Measurements from ENCODE around the gene ATE1.

Gene ATE1

GRCh38 chr10:121838149-121838548, 89.7 kb downstream of the ATE1 start:
- peaks cover 10% of the 10 kb centered on the region for H3K4me1 ChIP-seq (ENCODE audit: low read length)
- no peak overlapping the region for H3K4me2 ChIP-seq (ENCODE audit: low read length)
- H3K79me2 ChIP-seq (ENCODE audit: low read length): no peaks in the 10 kb centered on the region
- H3K27ac ChIP-seq (ENCODE audit: low read length): no peak overlapping the region
- no peak overlapping the region for H3K9ac ChIP-seq (ENCODE audit: low read length)
- H3K4me3 ChIP-seq (ENCODE audit: low read length): no peak overlapping the region
- H4K20me1 ChIP-seq (ENCODE audit: insufficient read depth, low read length): no peaks in the 10 kb centered on the region; the same call in 1 of the 2 replicates
- H2AFZ ChIP-seq (ENCODE audit: low read depth, low read length): no peak overlapping the region
- TF ChIP-seq CTCF (IDR thresholded peaks at IDR 0.05; ENCODE audit: low read depth, low read length): no peak
- TF ChIP-seq EZH2phosphoT487 (IDR thresholded peaks at IDR 0.05; ENCODE audit: low read depth): no peak
- no peaks in the 10 kb centered on the region for H3K27me3 ChIP-seq (ENCODE audit: low read depth, low read length)
- no peaks in the 10 kb centered on the region for H3K9me3 ChIP-seq (ENCODE audit: insufficient read depth, low read length)
- no peaks in the 10 kb centered on the region for H3K36me3 ChIP-seq (replicated peaks; ENCODE audit: low read depth, low read length)

GRCh38 chr10:121836171-121836570, 91.7 kb downstream of the ATE1 start:
- peaks cover 11% of the 10 kb centered on the region for H3K4me1 ChIP-seq (ENCODE audit: low read length)
- no peak overlapping the region for H2AFZ ChIP-seq (ENCODE audit: low read depth, low read length)
- no peaks in the 10 kb centered on the region for H3K79me2 ChIP-seq (ENCODE audit: low read length)
- no peak overlapping the region for H3K27ac ChIP-seq (ENCODE audit: low read length)
- H3K4me2 ChIP-seq (ENCODE audit: low read length): no peak overlapping the region
- TF ChIP-seq CTCF (IDR thresholded peaks at IDR 0.05; ENCODE audit: low read depth, low read length) (no peak), EZH2phosphoT487 (IDR thresholded peaks at IDR 0.05; ENCODE audit: low read depth) (no peak)
- no peak overlapping the region for H3K4me3 ChIP-seq (ENCODE audit: low read length)
- H3K27me3 ChIP-seq (ENCODE audit: low read depth, low read length): no peaks in the 10 kb centered on the region
- H3K9me3 ChIP-seq (ENCODE audit: insufficient read depth, low read length): no peaks in the 10 kb centered on the region
- no peaks in the 10 kb centered on the region for H3K36me3 ChIP-seq (replicated peaks; ENCODE audit: low read depth, low read length)
- no peak overlapping the region for H3K9ac ChIP-seq (ENCODE audit: low read length)
- no peaks in the 10 kb centered on the region; the same call in 1 of the 2 replicates for H4K20me1 ChIP-seq (ENCODE audit: insufficient read depth, low read length)

- Histone ChIP-seq H3K4me1 (ENCODE audit: low read length) (peaks cover 11% of the 10 kb centered on the region), H2AFZ (ENCODE audit: low read depth, low read length) (no peak overlapping the region), H3K4me3 (ENCODE audit: low read length) (no peak overlapping the region), H3K79me2 (ENCODE audit: low read length) (no peaks in the 10 kb centered on the region), H3K27ac (ENCODE audit: low read length) (no peak overlapping the region), H3K27me3 (ENCODE audit: low read depth, low read length) (no peaks in the 10 kb centered on the region), H3K4me2 (ENCODE audit: low read length) (no peak overlapping the region), H3K9me3 (ENCODE audit: insufficient read depth, low read length) (no peaks in the 10 kb centered on the region), H3K9ac (ENCODE audit: low read length) (no peak overlapping the region), H4K20me1 (ENCODE audit: insufficient read depth, low read length) (no peaks in the 10 kb centered on the region; the same call in 1 of the 2 replicates), H3K36me3 (replicated peaks; ENCODE audit: low read depth, low read length) (no peaks in the 10 kb centered on the region)
- TF ChIP-seq EZH2phosphoT487 (IDR thresholded peaks at IDR 0.05; ENCODE audit: low read depth) (no peak), CTCF (IDR thresholded peaks at IDR 0.05; ENCODE audit: low read depth, low read length) (no peak)
Measured at GRCh38 chr10:121835376-121835775, 92.5 kb downstream of the ATE1 start.

GRCh38 chr10:121834757-121835156, 93.1 kb downstream of the ATE1 start:
- H2AFZ ChIP-seq (ENCODE audit: low read depth, low read length): no peak overlapping the region
- peaks cover 11% of the 10 kb centered on the region for H3K4me1 ChIP-seq (ENCODE audit: low read length)
- no peaks in the 10 kb centered on the region for H3K27me3 ChIP-seq (ENCODE audit: low read depth, low read length)
- H3K27ac ChIP-seq (ENCODE audit: low read length): no peak overlapping the region
- no peak overlapping the region for H3K4me2 ChIP-seq (ENCODE audit: low read length)
- TF ChIP-seq EZH2phosphoT487 (IDR thresholded peaks at IDR 0.05; ENCODE audit: low read depth) (no peak), CTCF (IDR thresholded peaks at IDR 0.05; ENCODE audit: low read depth, low read length) (no peak)
- H3K9me3 ChIP-seq (ENCODE audit: insufficient read depth, low read length): no peaks in the 10 kb centered on the region
- H3K4me3 ChIP-seq (ENCODE audit: low read length): no peak overlapping the region
- H3K79me2 ChIP-seq (ENCODE audit: low read length): no peaks in the 10 kb centered on the region
- no peaks in the 10 kb centered on the region for H3K36me3 ChIP-seq (replicated peaks; ENCODE audit: low read depth, low read length)
- no peaks in the 10 kb centered on the region; the same call in 1 of the 2 replicates for H4K20me1 ChIP-seq (ENCODE audit: insufficient read depth, low read length)
- H3K9ac ChIP-seq (ENCODE audit: low read length): no peak overlapping the region
